OCI-LY7 (cell line): ENCODE data around the gene HTT. TPM values are rescaled to one million over a fixed set of nuclear protein-coding genes. Genes with fewer than 3 reads are reported as not detected.

Source experiments
- BruUV-seq: library from RNA; stranded (reverse); fragments of 400-500 nt; replicated peaks from 2 replicates; lab custom pipeline; 2021; lab: Mats Ljungman, UMichigan
- CTCF ChIA-PET: fragments of 300-600 bp; sonication (Branson Sonifier 250); formaldehyde crosslinking; loops from one replicate; lab custom pipeline; 2022; ENCODE audit warnings: antibody characterized with exemption; ENCODE audit not compliant: unreplicated experiment; lab: Charles Lee
- POLR2A ChIA-PET: fragments of 300-600 bp; sonication (Branson Sonifier 250); formaldehyde crosslinking; loops from one replicate; lab custom pipeline; 2022; ENCODE audit warnings: antibody characterized with exemption; lab: Charles Lee
- DNase-seq: peaks from one replicate; pipeline ENCODE4 v3.0.0-alpha.2; 2015; ENCODE audit warnings: low spot score
- H2AFZ ChIP-seq: fragments of 200-600 bp; sonication (generic), shearing (Covaris generic); 2 replicates; pipeline ENCODE4 v1.6.1; 2014; ENCODE audit warnings: mild to moderate bottlenecking, antibody characterized with exemption, low read length, moderate library complexity
- H3K27ac ChIP-seq: fragments of 200-600 bp; sonication (generic); 2 replicates; pipeline ENCODE4 v1.5.1; 2014; ENCODE audit warnings: mixed run types, low read depth, mild to moderate bottlenecking, moderate library complexity, low read length, inconsistent platforms; ENCODE audit not compliant: poor library complexity, severe bottlenecking
- H3K36me3 ChIP-seq: fragments of 200-600 bp; sonication (generic); 2 replicates; pipeline ENCODE4 v1.6.1; 2014; ENCODE audit warnings: mild to moderate bottlenecking, antibody characterized with exemption, low read length, moderate library complexity, mixed read lengths; ENCODE audit not compliant: insufficient read depth
- H3K4me1 ChIP-seq: fragments of 200-600 bp; sonication (generic); 2 replicates; pipeline ENCODE4 v1.5.1; 2014; ENCODE audit warnings: mild to moderate bottlenecking, low read length; ENCODE audit not compliant: insufficient read depth, poor library complexity, severe bottlenecking
- H3K4me2 ChIP-seq: fragments of 200-600 bp; sonication (generic); 2 replicates; pipeline ENCODE4 v1.6.1; 2014; ENCODE audit warnings: mild to moderate bottlenecking, low read length
- H3K4me3 ChIP-seq: fragments of 200-600 bp; sonication (generic); 2 replicates; pipeline ENCODE4 v1.5.1; 2014; ENCODE audit warnings: mild to moderate bottlenecking, low read depth, low read length; ENCODE audit not compliant: poor library complexity, severe bottlenecking
- H3K79me2 ChIP-seq: fragments of 200-600 bp; sonication (generic); 2 replicates; pipeline ENCODE4 v1.6.1; 2016; ENCODE audit warnings: low read depth, mild to moderate bottlenecking, low read length, moderate library complexity, mixed read lengths; ENCODE audit not compliant: insufficient read depth
- H3K9me2 ChIP-seq: fragments of 200-600 bp; sonication (generic); 2 replicates; pipeline ENCODE4 v1.6.1; 2016; ENCODE audit warnings: mild to moderate bottlenecking, low read length, mixed read lengths; ENCODE audit not compliant: insufficient read depth
- H3K9me3 ChIP-seq: fragments of 200-600 bp; sonication (generic); 2 replicates; pipeline ENCODE4 v1.6.1; 2014; ENCODE audit warnings: mild to moderate bottlenecking, mixed run types, low read length, mixed read lengths
- H4K20me1 ChIP-seq: fragments of 200-600 bp; sonication (generic); 2 replicates; pipeline ENCODE4 v1.6.1; 2014; ENCODE audit warnings: mild to moderate bottlenecking, antibody characterized with exemption, low read length, moderate library complexity, mixed read lengths; ENCODE audit not compliant: insufficient read depth
- EZH2phosphoT487 ChIP-seq: fragments of 200-600 bp; sonication (generic); IDR thresholded peaks from 2 replicates; pipeline ENCODE4 v1.6.1; 2018; ENCODE audit warnings: low read depth, borderline replicate concordance, mild to moderate bottlenecking, mixed run types, antibody characterized with exemption, low read length, moderate library complexity, mixed read lengths
- intact Hi-C: fragments of 100-400 bp; cut with micrococcal nuclease; formaldehyde crosslinking; loops from one replicate; pipeline ENCODE4 v1.10.0; 2022; ENCODE audit not compliant: unreplicated experiment
- total RNA-seq, 2 experiments: library from RNA; depleted of rRNA in 1 of 2; stranded (reverse); fragments of >200 nt in 1 of 2; shearing (Covaris generic) in 1 of 2; gene quantifications; 2 replicates each; pipeline ENCODE4 v1.2.3, GENCODE V29; 2014 to 2022
- TF ChIP-seq, protein P1 (sequence below): fragments of 200-600 bp; sonication (generic); conservative IDR thresholded peaks from 2 replicates; pipeline ENCODE4 v1.5.1; 2014; ENCODE audit warnings: mild to moderate bottlenecking, antibody characterized with exemption, low read length, moderate library complexity, mixed read lengths

HTT gene
- total RNA-seq, 2 experiments from 2014 or later: 36.4 to 91.3 TPM

- H3K9me2 ChIP-seq: no peaks in the 10 kb centered on the region
- no peak for TF ChIP-seq EZH2phosphoT487
- TF ChIP-seq, protein P1, sequence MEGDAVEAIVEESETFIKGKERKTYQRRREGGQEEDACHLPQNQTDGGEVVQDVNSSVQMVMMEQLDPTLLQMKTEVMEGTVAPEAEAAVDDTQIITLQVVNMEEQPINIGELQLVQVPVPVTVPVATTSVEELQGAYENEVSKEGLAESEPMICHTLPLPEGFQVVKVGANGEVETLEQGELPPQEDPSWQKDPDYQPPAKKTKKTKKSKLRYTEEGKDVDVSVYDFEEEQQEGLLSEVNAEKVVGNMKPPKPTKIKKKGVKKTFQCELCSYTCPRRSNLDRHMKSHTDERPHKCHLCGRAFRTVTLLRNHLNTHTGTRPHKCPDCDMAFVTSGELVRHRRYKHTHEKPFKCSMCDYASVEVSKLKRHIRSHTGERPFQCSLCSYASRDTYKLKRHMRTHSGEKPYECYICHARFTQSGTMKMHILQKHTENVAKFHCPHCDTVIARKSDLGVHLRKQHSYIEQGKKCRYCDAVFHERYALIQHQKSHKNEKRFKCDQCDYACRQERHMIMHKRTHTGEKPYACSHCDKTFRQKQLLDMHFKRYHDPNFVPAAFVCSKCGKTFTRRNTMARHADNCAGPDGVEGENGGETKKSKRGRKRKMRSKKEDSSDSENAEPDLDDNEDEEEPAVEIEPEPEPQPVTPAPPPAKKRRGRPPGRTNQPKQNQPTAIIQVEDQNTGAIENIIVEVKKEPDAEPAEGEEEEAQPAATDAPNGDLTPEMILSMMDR: no peak
- no peaks in the 10 kb centered on the region for H3K9me3 ChIP-seq
- no peak overlapping the region for H2AFZ ChIP-seq
- ChIA-PET POLR2A (interaction anchor here (0.6 kb wide), 1 partner anchor 1597 kb away, joined by 5 read pairs; no protein-coding TSS in a partner anchor), CTCF (no interaction called here)
- peaks cover 5% of the 10 kb centered on the region; the same call in 1 of the 2 replicates for H4K20me1 ChIP-seq
- peaks cover 16% of the 10 kb centered on the region for H3K4me1 ChIP-seq
- no peak overlapping the region for H3K4me3 ChIP-seq
- DNase-seq: no peak
- no TSS peak for BruUV-seq
- no peak overlapping the region for H3K4me2 ChIP-seq
- H3K36me3 ChIP-seq: peaks cover 45% of the 10 kb centered on the region
- H3K79me2 ChIP-seq: peaks cover 78% of the 10 kb centered on the region
- intact Hi-C loops: no loop called here
- H3K27ac ChIP-seq: no peak overlapping the region
Measured at GRCh38 chr4:3082925-3083515, 8.5 kb downstream of the HTT start.

DNA sequence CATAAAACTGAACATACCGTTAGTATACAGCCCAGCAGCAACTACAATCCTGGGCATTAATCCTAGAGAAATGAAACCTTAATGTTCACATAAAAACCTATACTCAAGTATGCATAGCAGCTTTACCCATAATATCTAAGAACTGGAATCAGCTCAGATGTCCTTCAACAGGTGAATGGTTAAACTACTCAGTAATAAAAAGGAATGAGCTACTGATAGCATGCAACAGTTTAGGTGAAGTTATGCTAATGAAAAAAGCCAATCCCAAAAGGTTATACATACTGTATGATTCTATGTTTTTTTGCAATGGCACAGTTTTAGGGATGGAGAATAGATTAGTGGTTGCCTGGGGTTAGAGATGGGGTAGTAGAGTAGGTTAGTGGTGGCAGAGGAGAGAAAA, 9.3 kb downstream of the HTT start:
- POLR2A ChIA-PET: no interaction called here
- peaks cover 70% of the 10 kb centered on the region for H3K79me2 ChIP-seq
- H3K4me1 ChIP-seq: peaks cover 10% of the 10 kb centered on the region
- H2AFZ ChIP-seq: no peak overlapping the region
- no peak for DNase-seq
- H4K20me1 ChIP-seq: peaks cover 5% of the 10 kb centered on the region; the same call in 1 of the 2 replicates
- no peak overlapping the region for H3K27ac ChIP-seq
- CTCF ChIA-PET: no interaction called here
- TF ChIP-seq, protein P1: no peak
- no peak for TF ChIP-seq EZH2phosphoT487
- H3K4me3 ChIP-seq: no peak overlapping the region
- no peak overlapping the region for H3K4me2 ChIP-seq
- no peaks in the 10 kb centered on the region for H3K9me2 ChIP-seq
- H3K9me3 ChIP-seq: no peaks in the 10 kb centered on the region
- BruUV-seq: no TSS peak
- intact Hi-C loops: no loop called here
- H3K36me3 ChIP-seq: peaks cover 52% of the 10 kb centered on the region

- BruUV-seq: no TSS peak
- Histone ChIP-seq H3K4me2 (no peak overlapping the region), H3K9me2 (no peaks in the 10 kb centered on the region), H3K4me3 (no peak overlapping the region), H2AFZ (no peak overlapping the region), H3K79me2 (peaks cover 51% of the 10 kb centered on the region), H3K36me3 (peaks cover 64% of the 10 kb centered on the region), H3K9me3 (no peaks in the 10 kb centered on the region), H3K4me1 (peaks cover 10% of the 10 kb centered on the region), H4K20me1 (peaks cover 5% of the 10 kb centered on the region; the same call in 1 of the 2 replicates), H3K27ac (peak overlapping the region; percentile 19)
- DNase-seq: no peak
- CTCF ChIA-PET: no interaction called here
- TF ChIP-seq, protein P1: no peak
- TF ChIP-seq EZH2phosphoT487: no peak
- intact Hi-C loops: no loop called here
- POLR2A ChIA-PET: no interaction called here
Measured at GRCh38 chr4:3085948-3086670, 11.6 kb downstream of the HTT start.
